Mesenchymal stem cell (in vitro differentiated cells and primary cell): ENCODE results near the gene DZANK1.

Source experiments
- DNase-seq: peaks from one replicate; pipeline ENCODE4 v3.0.0-alpha.2; 2013
- H2AFZ ChIP-seq: one replicate; pipeline ENCODE4 v1.6.1; 2013; ENCODE audit warnings: low read depth, mild to moderate bottlenecking, control low read depth, inconsistent platforms, low read length, moderate library complexity
- H2AK5ac ChIP-seq: 2 replicates; pipeline ENCODE4 v1.6.1; 2013; ENCODE audit warnings: low read length, moderate library complexity, mild to moderate bottlenecking, inconsistent platforms; ENCODE audit not compliant: severe bottlenecking
- H2BK120ac ChIP-seq: one replicate; pipeline ENCODE4 v1.6.1; 2013; ENCODE audit warnings: low read depth, mild to moderate bottlenecking, inconsistent platforms, low read length, moderate library complexity
- H2BK12ac ChIP-seq, 2 experiments: one replicate each; pipeline ENCODE4 v1.6.1; 2013; ENCODE audit warnings: inconsistent platforms in 2 of 2, low read length in 2 of 2, mild to moderate bottlenecking in 2 of 2, moderate library complexity in 2 of 2, control low read depth in 1 of 2
- H2BK15ac ChIP-seq: one replicate; pipeline ENCODE4 v1.6.1; 2013; ENCODE audit warnings: mild to moderate bottlenecking, low read depth, inconsistent platforms; ENCODE audit not compliant: poor library complexity, severe bottlenecking
- H2BK5ac ChIP-seq: 2 replicates; pipeline ENCODE4 v1.6.1; 2013; ENCODE audit warnings: low read depth, mild to moderate bottlenecking, low read length, control low read depth, inconsistent platforms; ENCODE audit not compliant: poor library complexity, severe bottlenecking
- H3K14ac ChIP-seq, 2 experiments: one replicate each; pipeline ENCODE4 v1.6.1; 2013; ENCODE audit warnings: inconsistent platforms in 2 of 2, low read length in 2 of 2, control low read depth in 1 of 2, mild to moderate bottlenecking in 1 of 2, moderate library complexity in 1 of 2
- H3K18ac ChIP-seq, 2 experiments: one replicate each; pipeline ENCODE4 v1.6.1; 2013; ENCODE audit warnings: inconsistent platforms in 2 of 2, low read length in 2 of 2, control low read depth in 1 of 2, low read depth in 1 of 2, mild to moderate bottlenecking in 1 of 2
- H3K23ac ChIP-seq, 2 experiments: one replicate each; pipeline ENCODE4 v1.6.1; 2013; ENCODE audit warnings: inconsistent platforms in 2 of 2, low read length in 2 of 2, mild to moderate bottlenecking in 2 of 2, moderate library complexity in 2 of 2, control low read depth in 1 of 2
- H3K27ac ChIP-seq: 2 replicates; pipeline ENCODE4 v1.5.1; 2013; ENCODE audit warnings: mild to moderate bottlenecking, moderate library complexity, low read length, control low read depth, inconsistent platforms; ENCODE audit not compliant: poor library complexity, severe bottlenecking
- H3K27me3 ChIP-seq, 2 experiments: 2 replicates each; pipeline versions ENCODE4 v1.6.1 to v1.7.0; 2013; ENCODE audit warnings: low read length in 2 of 2, mild to moderate bottlenecking in 2 of 2, moderate library complexity in 2 of 2, control low read depth in 1 of 2, inconsistent platforms in 1 of 2; ENCODE audit not compliant: control insufficient read depth in 1 of 2, insufficient read depth in 1 of 2
- H3K36me3 ChIP-seq, 2 experiments: 2 replicates each; pipeline versions ENCODE4 v1.6.1 to v1.7.0; 2013; ENCODE audit warnings: low read length in 2 of 2, control low read depth in 1 of 2, inconsistent platforms in 1 of 2, low read depth in 1 of 2, mild to moderate bottlenecking in 1 of 2; ENCODE audit not compliant: insufficient read depth in 2 of 2, control insufficient read depth in 1 of 2
- H3K4ac ChIP-seq, 2 experiments: one replicate each; pipeline ENCODE4 v1.6.1; 2013; ENCODE audit warnings: inconsistent platforms in 2 of 2, low read length in 2 of 2, mild to moderate bottlenecking in 2 of 2, moderate library complexity in 2 of 2, control low read depth in 1 of 2, low read depth in 1 of 2
- H3K4me1 ChIP-seq: 2 replicates; pipeline ENCODE4 v1.6.1; 2013; ENCODE audit warnings: low read depth, low read length, control low read depth; ENCODE audit not compliant: control insufficient read depth, insufficient read depth
- H3K4me2 ChIP-seq: 2 replicates; pipeline ENCODE4 v1.6.1; 2013; ENCODE audit warnings: low read length, mild to moderate bottlenecking, inconsistent platforms; ENCODE audit not compliant: poor library complexity, severe bottlenecking
- H3K4me3 ChIP-seq, 2 experiments: 2 replicates each; pipeline versions ENCODE4 v1.5.1 to v1.7.0; 2013; ENCODE audit warnings: low read length in 2 of 2, mild to moderate bottlenecking in 2 of 2, control low read depth in 1 of 2, low read depth in 1 of 2; ENCODE audit not compliant: insufficient read depth in 1 of 2
- H3K79me1 ChIP-seq: replicated peaks from 2 replicates; pipeline ENCODE4 v1.6.1; 2013; ENCODE audit warnings: mild to moderate bottlenecking, control low read depth, low read length, inconsistent platforms; ENCODE audit not compliant: poor library complexity, severe bottlenecking
- H3K9ac ChIP-seq: 2 replicates; pipeline ENCODE4 v1.7.0; 2013; ENCODE audit warnings: mild to moderate bottlenecking, low read length, moderate library complexity
- H3K9me3 ChIP-seq: 2 replicates; pipeline ENCODE4 v1.7.0; 2013; ENCODE audit warnings: mild to moderate bottlenecking, low read length; ENCODE audit not compliant: control insufficient read depth
- H4K8ac ChIP-seq: one replicate; pipeline ENCODE4 v1.6.1; 2013; ENCODE audit warnings: inconsistent platforms, mild to moderate bottlenecking, low read length, moderate library complexity
- H4K91ac ChIP-seq: one replicate; pipeline ENCODE4 v1.6.1; 2013; ENCODE audit warnings: mild to moderate bottlenecking, low read length, inconsistent platforms
- WGBS: methylation state at CpG from one replicate; pipeline ENCODE4 v1.1.7; 2013; ENCODE audit warnings: mixed read lengths; 5-methylcytosine and 5-hydroxymethylcytosine counted together

Gene DZANK1

DNA sequence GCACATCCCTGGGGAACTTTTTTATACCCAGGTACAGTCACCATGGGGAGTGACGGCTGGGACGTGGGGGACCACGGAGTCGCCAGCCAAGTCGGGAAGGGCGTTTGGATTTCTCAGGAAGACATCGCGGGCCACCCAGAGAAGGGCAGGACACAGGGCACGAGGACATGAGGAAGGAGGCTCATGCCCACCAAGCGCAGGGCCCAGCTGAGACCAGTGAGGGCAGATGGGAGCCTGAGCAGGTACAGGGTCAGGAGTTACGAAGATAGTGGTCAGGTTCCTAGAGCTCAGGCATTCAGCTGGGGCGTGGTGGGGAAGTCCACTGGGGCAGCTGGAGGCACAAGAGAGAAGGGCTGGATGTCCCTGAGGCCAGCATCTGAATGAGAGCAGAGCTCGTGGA, 103.9 kb downstream of the DZANK1 start:
- Histone ChIP-seq H3K27me3 (peaks cover 3 to 8% of the 10 kb centered on the region in 2 experiments), H2AK5ac (no peak overlapping the region), H4K8ac (no peak overlapping the region), H3K9me3 (no peaks in the 10 kb centered on the region), H3K4me2 (no peak overlapping the region), H4K91ac (no peak overlapping the region), H3K4me3 (no peak overlapping the region), H3K27ac (no peak overlapping the region), H3K9ac (no peak overlapping the region), H2BK5ac (no peak overlapping the region), H2AFZ (no peak overlapping the region), H3K36me3 (no peaks in the 10 kb centered on the region), H3K4me1 (peaks cover 2% of the 10 kb centered on the region), H3K14ac (no peak overlapping the region), H2BK120ac (no peak overlapping the region), H3K79me1 (no peaks in the 10 kb centered on the region), H2BK15ac (no peak overlapping the region), H3K4ac (no peak overlapping the region), H3K18ac (no peak overlapping the region), H3K23ac (no peak overlapping the region), H2BK12ac (no peak overlapping the region)
- WGBS: 86% methylated on average over 12 of the region's 13 CpGs
- no peak for DNase-seq

GRCh38 chr20:18361678-18362077, 105.2 kb downstream of the DZANK1 start:
- no peak overlapping the region for H3K14ac ChIP-seq
- no peaks in the 10 kb centered on the region for H3K36me3 ChIP-seq
- no peak overlapping the region for H3K9ac ChIP-seq
- 100% methylated on average over 1 of the region's 1 CpG for WGBS
- no peak overlapping the region for H3K4me2 ChIP-seq
- H3K4me1 ChIP-seq: peaks cover 2% of the 10 kb centered on the region
- peaks cover 2% of the 10 kb centered on the region for H3K9me3 ChIP-seq
- no peak overlapping the region for H3K23ac ChIP-seq
- H3K18ac ChIP-seq: no peak overlapping the region
- no peak overlapping the region for H4K91ac ChIP-seq
- H2AK5ac ChIP-seq: no peak overlapping the region
- no peak overlapping the region for H2BK12ac ChIP-seq
- no peak for DNase-seq
- no peak overlapping the region for H3K27ac ChIP-seq
- no peak overlapping the region for H2BK5ac ChIP-seq
- no peak overlapping the region for H3K4me3 ChIP-seq
- H3K79me1 ChIP-seq: no peaks in the 10 kb centered on the region
- no peak overlapping the region for H2AFZ ChIP-seq
- H2BK15ac ChIP-seq: no peak overlapping the region
- H4K8ac ChIP-seq: no peak overlapping the region
- no peak overlapping the region for H3K4ac ChIP-seq
- no peak overlapping the region for H2BK120ac ChIP-seq
- H3K27me3 ChIP-seq: peaks cover 3 to 9% of the 10 kb centered on the region in 2 experiments

DNA sequence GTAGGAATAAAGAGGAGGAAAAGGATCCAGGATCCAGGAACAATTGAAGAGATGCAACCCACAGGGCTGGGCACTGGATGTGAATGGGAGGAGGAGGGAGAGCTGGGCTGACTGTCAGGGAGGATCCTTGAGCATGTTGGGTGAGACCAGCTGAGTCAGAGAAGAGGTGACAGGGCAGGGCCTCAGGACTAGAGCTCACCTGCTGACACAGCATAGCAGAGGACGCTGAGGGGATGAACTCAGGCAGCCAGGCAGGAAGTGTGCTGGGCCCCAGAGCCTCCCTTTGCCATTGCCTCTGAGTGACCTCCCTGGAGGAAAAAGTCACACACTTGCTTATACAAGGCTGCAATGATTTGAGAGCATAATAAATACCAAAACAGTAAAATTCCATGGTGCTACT, 106.2 kb downstream of the DZANK1 start:
- Histone ChIP-seq H3K4me2 (no peak overlapping the region), H2BK5ac (no peak overlapping the region), H3K4me1 (peaks cover 2% of the 10 kb centered on the region), H3K18ac (no peak overlapping the region), H3K27me3 (peaks cover 3 to 9% of the 10 kb centered on the region in 2 experiments), H3K79me1 (no peaks in the 10 kb centered on the region), H3K4ac (no peak overlapping the region), H3K23ac (no peak overlapping the region), H2BK120ac (no peak overlapping the region), H3K36me3 (no peaks in the 10 kb centered on the region), H4K8ac (no peak overlapping the region), H3K9ac (no peak overlapping the region), H3K27ac (no peak overlapping the region), H2AK5ac (no peak overlapping the region), H3K14ac (no peak overlapping the region), H2AFZ (no peak overlapping the region), H3K4me3 (no peak overlapping the region), H2BK15ac (no peak overlapping the region), H3K9me3 (peaks cover 2% of the 10 kb centered on the region), H4K91ac (no peak overlapping the region), H2BK12ac (no peak overlapping the region)
- no peak for DNase-seq
- WGBS: 0% methylated on average over 1 of the region's 1 CpG

DNA sequence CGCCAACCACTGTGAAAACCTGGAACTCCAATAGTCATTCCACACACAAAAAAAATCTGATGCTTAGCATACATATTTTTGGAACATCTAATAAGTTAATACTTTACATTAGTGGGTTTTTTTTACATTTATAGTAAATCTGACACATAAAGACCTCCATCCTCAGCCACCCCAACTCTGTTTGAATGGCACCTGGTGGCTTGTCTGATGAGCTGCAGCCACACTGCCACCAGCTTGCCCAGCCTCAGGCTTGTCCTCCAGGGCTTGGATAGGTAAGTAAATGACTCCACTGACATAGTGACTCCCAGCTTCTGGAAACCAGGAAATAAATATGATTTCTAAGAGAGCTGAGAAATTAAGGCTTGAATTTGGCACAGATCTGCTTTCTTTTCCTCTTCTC, 107.0 kb downstream of the DZANK1 start:
- no peak overlapping the region for H3K27ac ChIP-seq
- H3K4me2 ChIP-seq: no peak overlapping the region
- no peak overlapping the region for H3K18ac ChIP-seq
- DNase-seq: no peak
- H3K79me1 ChIP-seq: no peaks in the 10 kb centered on the region
- H3K23ac ChIP-seq: no peak overlapping the region
- peaks cover 2% of the 10 kb centered on the region for H3K9me3 ChIP-seq
- no peak overlapping the region for H3K4ac ChIP-seq
- H4K91ac ChIP-seq: no peak overlapping the region
- H3K4me1 ChIP-seq: peaks cover 2% of the 10 kb centered on the region
- no peak overlapping the region for H2BK120ac ChIP-seq
- no peak overlapping the region for H2BK5ac ChIP-seq
- H3K14ac ChIP-seq: no peak overlapping the region
- no peak overlapping the region for H2BK15ac ChIP-seq
- no CpG with 5 or more reads among the region's 1 CpG for WGBS
- no peak overlapping the region for H4K8ac ChIP-seq
- no peak overlapping the region for H3K4me3 ChIP-seq
- H3K27me3 ChIP-seq: peaks cover 3 to 9% of the 10 kb centered on the region in 2 experiments
- no peak overlapping the region for H2AK5ac ChIP-seq
- H3K9ac ChIP-seq: no peak overlapping the region
- no peak overlapping the region for H2BK12ac ChIP-seq
- H3K36me3 ChIP-seq: no peaks in the 10 kb centered on the region
- no peak overlapping the region for H2AFZ ChIP-seq
